A549 (cell line): ENCODE measurements around the gene VIPR2. TPM values are rescaled to one million over a fixed set of nuclear protein-coding genes. Genes with fewer than 3 reads are reported as not detected.

ENCODE experiments used
- ATAC-seq, 2 experiments: fragments of 200-7000 bp in 1 of 2; fragments of >200 bp in 1 of 2; cut with Nextera tagmentation in 1 of 2; cut with Tn5 transposase in 1 of 2; 3 replicates each; pipeline versions ENCODE4 v1.8.0 to v1.9.1; 2018 to 2020; ENCODE audit warnings: mild to moderate bottlenecking in 1 of 2, moderate library complexity in 1 of 2
- CTCF ChIA-PET: fragments of 300-600 bp; sonication (Branson Sonifier 250); formaldehyde crosslinking; extraction: SDS; loops from one replicate; lab custom pipeline; 2021; ENCODE audit warnings: antibody characterized with exemption, inconsistent platforms; lab: Yijun Ruan, JAX
- POLR2A ChIA-PET: fragments of 350-600 bp; formaldehyde crosslinking; extraction: SDS; loops from one replicate; lab custom pipeline; 2021; ENCODE audit warnings: antibody characterized with exemption, inconsistent platforms; lab: Yijun Ruan, JAX
- DNase-seq, 2 experiments: peaks; one replicate each; pipeline versions ENCODE4 v3.0.0 to v3.0.0-alpha.2; 2011 to 2016; ENCODE audit warnings: low read depth in 1 of 2, low spot score in 1 of 2
- FAIRE-seq: peaks from 2 replicates; lab custom pipeline; 2011; peaks lifted over from hg19 to GRCh38; lab: Jason Lieb, UNC
- H3K27ac ChIP-seq, 2 experiments: fragments of >200 bp; sonication (Bioruptor Twin); formaldehyde crosslinking; 3 replicates each; pipeline ENCODE4 v1.5.1; 2016 to 2017
- H3K4me1 ChIP-seq: fragments of >200 bp; sonication (Bioruptor Twin); formaldehyde crosslinking; 3 replicates; pipeline ENCODE4 v1.6.1; 2016
- H3K4me2 ChIP-seq: fragments of >200 bp; sonication (Bioruptor Twin); formaldehyde crosslinking; 3 replicates; pipeline ENCODE4 v1.6.1; 2016
- H3K4me3 ChIP-seq: fragments of >200 bp; sonication (Bioruptor Twin); formaldehyde crosslinking; 3 replicates; pipeline ENCODE4 v1.5.1; 2016
- H3K9me3 ChIP-seq: fragments of >200 bp; sonication (Bioruptor Twin); formaldehyde crosslinking; 3 replicates; pipeline ENCODE4 v1.6.1; 2016
- ATOH8 ChIP-seq: fragments of 250-450 bp; sonication (Bioruptor Pico); IDR thresholded peaks from 2 replicates; pipeline ENCODE4 v1.5.0; 2020; ENCODE audit warnings: low read depth, mild to moderate bottlenecking, moderate library complexity
- BHLHE40 ChIP-seq: IDR thresholded peaks from 2 replicates; pipeline ENCODE4 v1.6.1; 2012; ENCODE audit warnings: low read depth, low read length, inconsistent platforms
- CBX2 ChIP-seq: fragments of 200-600 bp; sonication (generic); IDR thresholded peaks from 2 replicates; pipeline ENCODE4 v1.6.1; 2016; ENCODE audit warnings: low read depth, mild to moderate bottlenecking, borderline replicate concordance
- EHF ChIP-seq: fragments of 250-450 bp; sonication (Bioruptor Pico); IDR thresholded peaks from 2 replicates; pipeline ENCODE4 v1.5.0; 2020; ENCODE audit warnings: mild to moderate bottlenecking
- FOSL2 ChIP-seq, 2 experiments: fragments of 450-650 bp in 1 of 2; fragments of >200 bp in 1 of 2; sonication (Bioruptor Twin) in 1 of 2; formaldehyde crosslinking; IDR thresholded peaks; 2 replicates each; pipeline versions ENCODE4 v1.5.0 to v1.6.1; 2016 to 2020; ENCODE audit warnings: mild to moderate bottlenecking in 1 of 2, moderate library complexity in 1 of 2
- FOXS1 ChIP-seq: fragments of 250-450 bp; sonication (Bioruptor Pico); IDR thresholded peaks from 2 replicates; pipeline ENCODE4 v1.5.0; 2020; ENCODE audit warnings: mild to moderate bottlenecking, moderate library complexity
- GATA3 ChIP-seq: IDR thresholded peaks from 2 replicates; pipeline ENCODE4 v1.6.1; 2012; ENCODE audit warnings: borderline replicate concordance
- HEYL ChIP-seq: fragments of 250-450 bp; sonication (Bioruptor Pico); IDR thresholded peaks from 2 replicates; pipeline ENCODE4 v1.8.0; 2021; ENCODE audit warnings: mild to moderate bottlenecking, moderate library complexity
- HOXB5 ChIP-seq: fragments of 250-450 bp; sonication (Bioruptor Pico); IDR thresholded peaks from 2 replicates; pipeline ENCODE4 v1.5.0; 2020; ENCODE audit warnings: mild to moderate bottlenecking, moderate library complexity
- JUN ChIP-seq, 2 experiments: fragments of >200 bp; sonication (Bioruptor Twin); formaldehyde crosslinking; IDR thresholded peaks; 2 replicates in 1 of 2; 3 replicates in 1 of 2; pipeline ENCODE4 v1.6.1; 2016 to 2017
- KDM5A ChIP-seq: fragments of 200-600 bp; sonication (generic); IDR thresholded peaks from 2 replicates; pipeline ENCODE4 v1.6.1; 2016; ENCODE audit warnings: antibody characterized with exemption, mild to moderate bottlenecking
- MAX ChIP-seq: IDR thresholded peaks from 2 replicates; pipeline ENCODE4 v1.6.1; 2012
- NR3C1 ChIP-seq: fragments of >200 bp; sonication (Bioruptor Twin); formaldehyde crosslinking; IDR thresholded peaks from 3 replicates; pipeline ENCODE4 v1.6.1; 2017
- POLR2AphosphoS2 ChIP-seq: conservative IDR thresholded peaks from 2 replicates; pipeline ENCODE4 v1.6.1; 2012; ENCODE audit warnings: low read length, improper control_type of control experiment, inconsistent platforms
- RARB ChIP-seq: fragments of 250-450 bp; sonication (Bioruptor Pico); IDR thresholded peaks from 2 replicates; pipeline ENCODE4 v1.8.0; 2021; ENCODE audit warnings: mild to moderate bottlenecking, moderate library complexity
- RFX5 ChIP-seq: fragments of 450-650 bp; IDR thresholded peaks from 2 replicates; pipeline ENCODE4 v1.7.1; 2014; ENCODE audit warnings: antibody characterized with exemption, mild to moderate bottlenecking, moderate library complexity
- TFCP2L1 ChIP-seq: fragments of 250-450 bp; sonication (Bioruptor Pico); IDR thresholded peaks from 2 replicates; pipeline ENCODE4 v1.5.0; 2021; ENCODE audit warnings: mild to moderate bottlenecking
- TP53 ChIP-seq: fragments of 250-450 bp; sonication (Bioruptor Pico); IDR thresholded peaks from 2 replicates; pipeline ENCODE4 v1.5.0; 2021; ENCODE audit warnings: mild to moderate bottlenecking, moderate library complexity
- ZC3H11A ChIP-seq: fragments of 450-650 bp; IDR thresholded peaks from 2 replicates; pipeline ENCODE4 v1.6.1; 2014; ENCODE audit warnings: antibody characterized with exemption, mild to moderate bottlenecking
- ZFP36 ChIP-seq: fragments of 450-650 bp; IDR thresholded peaks from 2 replicates; pipeline ENCODE4 v1.6.1; 2014; ENCODE audit warnings: borderline replicate concordance; ENCODE audit not compliant: partially characterized antibody
- WGBS: methylation state at CpG from one replicate; pipeline ENCODE4 v1.1.6; 2017; ENCODE audit errors: missing lambda C conversion rate; 5-methylcytosine and 5-hydroxymethylcytosine counted together
- polyA plus RNA-seq, 4 experiments: library from polyadenylated mRNA; depleted of rRNA in 3 of 4; stranded (reverse); fragments of >200 nt; fragmentation: RNase III in 1 of 4; extraction: RNeasy Plus Mini Kit Qiagen cat#74134 plus additional on column Dnase treatment in 1 of 4; gene quantifications; 2 replicates in 3 of 4; 3 replicates in 1 of 4; pipeline ENCODE4 v1.2.3, GENCODE V29; 2011 to 2017
- TF ChIP-seq, protein P1 (sequence below): fragments of >200 bp; sonication (Bioruptor Twin); formaldehyde crosslinking; IDR thresholded peaks from 3 replicates; pipeline ENCODE4 v1.5.1; 2016
- TF ChIP-seq, protein P2 (sequence below): IDR thresholded peaks from 2 replicates; pipeline ENCODE4 v1.6.1; 2012; ENCODE audit warnings: low read depth, borderline replicate concordance
- TF ChIP-seq, protein P3 (sequence below): fragments of 200-600 bp; sonication (generic); IDR thresholded peaks from 2 replicates; pipeline ENCODE4 v1.6.1; 2016; ENCODE audit warnings: antibody characterized with exemption, mild to moderate bottlenecking, moderate library complexity

VIPR2 gene
- polyA plus RNA-seq, 2 of the 4 experiments (the other 2 are of a cell fraction), result not detected

- TF ChIP-seq, protein P1, sequence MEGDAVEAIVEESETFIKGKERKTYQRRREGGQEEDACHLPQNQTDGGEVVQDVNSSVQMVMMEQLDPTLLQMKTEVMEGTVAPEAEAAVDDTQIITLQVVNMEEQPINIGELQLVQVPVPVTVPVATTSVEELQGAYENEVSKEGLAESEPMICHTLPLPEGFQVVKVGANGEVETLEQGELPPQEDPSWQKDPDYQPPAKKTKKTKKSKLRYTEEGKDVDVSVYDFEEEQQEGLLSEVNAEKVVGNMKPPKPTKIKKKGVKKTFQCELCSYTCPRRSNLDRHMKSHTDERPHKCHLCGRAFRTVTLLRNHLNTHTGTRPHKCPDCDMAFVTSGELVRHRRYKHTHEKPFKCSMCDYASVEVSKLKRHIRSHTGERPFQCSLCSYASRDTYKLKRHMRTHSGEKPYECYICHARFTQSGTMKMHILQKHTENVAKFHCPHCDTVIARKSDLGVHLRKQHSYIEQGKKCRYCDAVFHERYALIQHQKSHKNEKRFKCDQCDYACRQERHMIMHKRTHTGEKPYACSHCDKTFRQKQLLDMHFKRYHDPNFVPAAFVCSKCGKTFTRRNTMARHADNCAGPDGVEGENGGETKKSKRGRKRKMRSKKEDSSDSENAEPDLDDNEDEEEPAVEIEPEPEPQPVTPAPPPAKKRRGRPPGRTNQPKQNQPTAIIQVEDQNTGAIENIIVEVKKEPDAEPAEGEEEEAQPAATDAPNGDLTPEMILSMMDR, result no peak
- TF ChIP-seq FOSL2 (IDR thresholded peaks at IDR 0.05) (no peak), FOSL2 (CRISPR knock-in tag; IDR thresholded peaks at IDR 0.05) (no peak), FOXS1 (CRISPR knock-in tag) (no peak), HOXB5 (CRISPR knock-in tag) (no peak), BHLHE40 (no peak)
- TF ChIP-seq, all 56 proteins: peak for 0
These were observed 53.6 kb downstream of the VIPR2 start (continued) for GRCh38 chr7:159091041-159091440.

DNA sequence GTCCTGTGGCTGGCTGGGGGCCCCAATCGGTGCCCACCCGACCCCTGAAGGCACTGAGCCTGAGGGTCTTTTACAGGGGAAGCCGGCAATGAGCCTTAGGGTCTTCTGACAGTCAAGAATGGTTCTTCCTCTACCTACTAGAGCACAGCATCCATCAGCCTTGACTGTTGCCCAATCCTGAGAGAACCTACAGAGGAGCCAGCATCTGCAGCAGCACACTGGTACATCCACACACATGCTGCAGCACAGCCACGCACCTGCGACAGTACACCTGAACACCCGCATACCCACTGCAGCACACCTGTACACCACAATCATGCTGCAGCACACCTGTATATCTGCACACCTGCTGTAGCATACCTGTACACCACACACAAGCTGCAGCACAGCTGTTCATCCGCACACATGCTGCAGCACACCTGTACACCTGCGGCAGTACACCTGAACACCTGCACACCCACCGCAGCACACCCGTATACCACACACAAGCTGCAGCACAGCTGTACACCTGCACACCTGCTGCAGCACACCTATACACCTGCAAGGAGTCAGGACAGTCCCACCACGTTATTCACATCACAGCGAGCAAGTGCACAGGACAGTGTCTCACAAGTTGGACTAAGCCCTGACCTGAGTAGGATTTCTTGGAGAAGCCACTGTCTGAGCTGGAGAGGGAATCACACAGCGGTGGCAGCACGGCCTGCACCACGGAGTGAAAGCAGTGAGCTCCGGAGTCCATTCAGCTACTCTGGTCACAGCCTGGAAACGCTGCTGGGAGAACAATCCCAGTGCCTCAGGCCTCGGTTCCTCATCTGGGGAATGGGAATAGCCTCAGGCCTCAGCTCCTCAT, 56.4 kb downstream of the VIPR2 start:
- Histone ChIP-seq H3K9me3 (no peaks in the 10 kb centered on the region), H3K4me2 (no peak overlapping the region), H3K27ac (no peak overlapping the region), H3K4me3 (no peak overlapping the region), H3K4me1 (no peaks in the 10 kb centered on the region)
- CTCF ChIA-PET, result interaction anchor here (0.6 kb wide), 1 partner anchor 12 kb away, joined by 3 read pairs; no protein-coding TSS in a partner anchor
- ATAC-seq, result no peak; a peak in 1 of 6 replicates
- 55% methylated on average over 17 of the region's 18 CpGs for WGBS
- TF ChIP-seq POLR2AphosphoS2, result no peak
- TF ChIP-seq JUN (IDR thresholded peaks at IDR 0.05), result no peak
- TF ChIP-seq HEYL (CRISPR knock-in tag), result no peak
- TF ChIP-seq, protein P2, sequence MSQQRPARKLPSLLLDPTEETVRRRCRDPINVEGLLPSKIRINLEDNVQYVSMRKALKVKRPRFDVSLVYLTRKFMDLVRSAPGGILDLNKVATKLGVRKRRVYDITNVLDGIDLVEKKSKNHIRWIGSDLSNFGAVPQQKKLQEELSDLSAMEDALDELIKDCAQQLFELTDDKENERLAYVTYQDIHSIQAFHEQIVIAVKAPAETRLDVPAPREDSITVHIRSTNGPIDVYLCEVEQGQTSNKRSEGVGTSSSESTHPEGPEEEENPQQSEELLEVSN, result no peak
- TF ChIP-seq KDM5A, result no peak
- TF ChIP-seq EHF (CRISPR knock-in tag), result no peak
- no peak for TF ChIP-seq ZFP36
- DNase-seq, result no peak
- no peak for FAIRE-seq
- POLR2A ChIA-PET, result no interaction called here

GRCh38 chr7:159086301-159086925, 58.3 kb downstream of the VIPR2 start:
- WGBS, result 33% methylated on average over 9 of the region's 10 CpGs
- Histone ChIP-seq H3K4me2 (no peak overlapping the region), H3K4me1 (no peaks in the 10 kb centered on the region), H3K4me3 (no peak overlapping the region), H3K27ac (no peak overlapping the region), H3K9me3 (no peaks in the 10 kb centered on the region)
- TF ChIP-seq RARB (CRISPR knock-in tag), result no peak
- no peak for TF ChIP-seq BHLHE40
- no peak for TF ChIP-seq NR3C1
- TF ChIP-seq TP53 (CRISPR knock-in tag), result no peak
- TF ChIP-seq MAX, result no peak
- TF ChIP-seq RFX5, result no peak
- no peak for TF ChIP-seq GATA3
- TF ChIP-seq FOXS1 (CRISPR knock-in tag), result no peak
- TF ChIP-seq ZC3H11A, result no peak
- TF ChIP-seq CBX2, result no peak
- TF ChIP-seq EHF (CRISPR knock-in tag), result no peak
- TF ChIP-seq POLR2AphosphoS2, result no peak
- TF ChIP-seq TFCP2L1 (CRISPR knock-in tag), result no peak
- TF ChIP-seq, protein P3, sequence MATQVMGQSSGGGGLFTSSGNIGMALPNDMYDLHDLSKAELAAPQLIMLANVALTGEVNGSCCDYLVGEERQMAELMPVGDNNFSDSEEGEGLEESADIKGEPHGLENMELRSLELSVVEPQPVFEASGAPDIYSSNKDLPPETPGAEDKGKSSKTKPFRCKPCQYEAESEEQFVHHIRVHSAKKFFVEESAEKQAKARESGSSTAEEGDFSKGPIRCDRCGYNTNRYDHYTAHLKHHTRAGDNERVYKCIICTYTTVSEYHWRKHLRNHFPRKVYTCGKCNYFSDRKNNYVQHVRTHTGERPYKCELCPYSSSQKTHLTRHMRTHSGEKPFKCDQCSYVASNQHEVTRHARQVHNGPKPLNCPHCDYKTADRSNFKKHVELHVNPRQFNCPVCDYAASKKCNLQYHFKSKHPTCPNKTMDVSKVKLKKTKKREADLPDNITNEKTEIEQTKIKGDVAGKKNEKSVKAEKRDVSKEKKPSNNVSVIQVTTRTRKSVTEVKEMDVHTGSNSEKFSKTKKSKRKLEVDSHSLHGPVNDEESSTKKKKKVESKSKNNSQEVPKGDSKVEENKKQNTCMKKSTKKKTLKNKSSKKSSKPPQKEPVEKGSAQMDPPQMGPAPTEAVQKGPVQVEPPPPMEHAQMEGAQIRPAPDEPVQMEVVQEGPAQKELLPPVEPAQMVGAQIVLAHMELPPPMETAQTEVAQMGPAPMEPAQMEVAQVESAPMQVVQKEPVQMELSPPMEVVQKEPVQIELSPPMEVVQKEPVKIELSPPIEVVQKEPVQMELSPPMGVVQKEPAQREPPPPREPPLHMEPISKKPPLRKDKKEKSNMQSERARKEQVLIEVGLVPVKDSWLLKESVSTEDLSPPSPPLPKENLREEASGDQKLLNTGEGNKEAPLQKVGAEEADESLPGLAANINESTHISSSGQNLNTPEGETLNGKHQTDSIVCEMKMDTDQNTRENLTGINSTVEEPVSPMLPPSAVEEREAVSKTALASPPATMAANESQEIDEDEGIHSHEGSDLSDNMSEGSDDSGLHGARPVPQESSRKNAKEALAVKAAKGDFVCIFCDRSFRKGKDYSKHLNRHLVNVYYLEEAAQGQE, result no peak
- TF ChIP-seq ATOH8 (CRISPR knock-in tag), result no peak
- FAIRE-seq, result no peak
- no peak for ATAC-seq
- no peak for DNase-seq
- CTCF ChIA-PET, result no interaction called here
- POLR2A ChIA-PET, result no interaction called here
